A549 treated with CORT108297 at 1 μM for 4 hours (cell line): ENCODE results near the gene RBAK. TPM values are rescaled to one million over a fixed set of nuclear protein-coding genes. Genes with fewer than 3 reads are reported as not detected.

Source experiments
- total RNA-seq: library from RNA; stranded (reverse); fragments of 200-300 nt; extraction: Qiagen RNA extraction; gene quantifications from 5 replicates; pipeline ENCODE4 v1.2.3, GENCODE V29; 2022

Gene RBAK
- total RNA-seq: 5.4 to 6.9 TPM (median 5.6 TPM) in 5 replicates

GRCh38 chr7:5045558-5046396 is at the start of gene RBAK:
RBAK (plus strand) TSS chr7:5045860; CDS start chr7:5048077, 2,217 bp downstream.

Other genes with a start within 250 kb of the RBAK start
- not detected in 5 replicates for gene PAPOLB, start 183.8 kb upstream of the RBAK start, total RNA-seq
- 1.3 to 2.8 TPM (median 2.1 TPM) in 5 replicates for gene RADIL, start 162.1 kb upstream of the RBAK start, total RNA-seq
- not detected in 5 replicates for gene MMD2, start 86.7 kb upstream of the RBAK start, total RNA-seq
- 44.2 to 59.0 TPM (median 53.1 TPM) in 5 replicates for gene WIPI2, start 144.4 kb downstream of the RBAK start, total RNA-seq
- 9.9 to 16.3 TPM (median 14.1 TPM) in 5 replicates for gene SLC29A4, start 237.1 kb downstream of the RBAK start, total RNA-seq